Fibroblast of villous mesenchyme (primary cell): ENCODE results near the gene ZSCAN25. TPM values are rescaled to one million over a fixed set of nuclear protein-coding genes. Genes with fewer than 3 reads are reported as not detected.
"Not testable (repeated sequence)": the region's sequence is repeated elsewhere in the genome, so short reads cannot be mapped to it uniquely, and the experiment has no call there.

ENCODE experiments used
- DNase-seq: peaks from one replicate; pipeline ENCODE4 v3.0.0-alpha.2; 2010; ENCODE audit warnings: low read depth
- H3K4me3 ChIP-seq: 2 replicates; pipeline ENCODE4 v1.5.1; 2011; ENCODE audit warnings: low read depth, mild to moderate bottlenecking, low read length
- CTCF ChIP-seq: IDR thresholded peaks from 2 replicates; pipeline ENCODE4 v1.5.1; 2012; ENCODE audit warnings: low read depth, mild to moderate bottlenecking, low read length; ENCODE audit not compliant: insufficient read depth
- total RNA-seq: library from RNA; depleted of rRNA; stranded (reverse); fragments of >200 nt; gene quantifications from 2 replicates; pipeline ENCODE4 v1.2.3, GENCODE V29; 2012

Gene ZSCAN25
- 11.9 and 13.4 TPM in 2 replicates for total RNA-seq

GRCh38 chr7:99616359-99617191, at the start of gene ZSCAN25:
Gene ZSCAN25 (plus strand): TSS chr7:99616946. CDS start chr7:99619607, 2,661 bp downstream.
- DNase-seq, result peak; percentile 91
- H3K4me3 ChIP-seq, result peak within 1 kb of the TSS; percentile 94
- TF ChIP-seq CTCF, result peak; percentile 47

GRCh38 chr7:99568770-99569169, 48.0 kb upstream of the ZSCAN25 start:
- DNase-seq, H3K4me3 ChIP-seq: not testable (repeated sequence)

GRCh38 chr7:99571768-99572167, 45.0 kb upstream of the ZSCAN25 start:
- no peak for DNase-seq
- TF ChIP-seq CTCF, result no peak
- no peak overlapping the region for H3K4me3 ChIP-seq

- TF ChIP-seq CTCF, result no peak
- no peak for DNase-seq
- H3K4me3 ChIP-seq, result no peak overlapping the region
These were observed 43.5 kb upstream of the ZSCAN25 start for GRCh38 chr7:99573257-99573656.

GRCh38 chr7:99576251-99576650, 40.5 kb upstream of the ZSCAN25 start:
- no peak for TF ChIP-seq CTCF
- no peak for DNase-seq
- H3K4me3 ChIP-seq, result no peak overlapping the region

- DNase-seq, result no peak
- no peak for TF ChIP-seq CTCF
- H3K4me3 ChIP-seq, result peak overlapping the region; percentile 62
These were observed 37.3 kb upstream of the ZSCAN25 start for GRCh38 chr7:99579281-99579955.
